LNCAP (cell line): ENCODE results near the gene RHBDL1.

Source experiments
- TF ChIP-seq, protein P1 (sequence below): fragments of 450-650 bp; IDR thresholded peaks from 2 replicates; pipeline ENCODE4 v1.5.1; 2017; ENCODE audit warnings: mild to moderate bottlenecking

Gene RHBDL1

DNA sequence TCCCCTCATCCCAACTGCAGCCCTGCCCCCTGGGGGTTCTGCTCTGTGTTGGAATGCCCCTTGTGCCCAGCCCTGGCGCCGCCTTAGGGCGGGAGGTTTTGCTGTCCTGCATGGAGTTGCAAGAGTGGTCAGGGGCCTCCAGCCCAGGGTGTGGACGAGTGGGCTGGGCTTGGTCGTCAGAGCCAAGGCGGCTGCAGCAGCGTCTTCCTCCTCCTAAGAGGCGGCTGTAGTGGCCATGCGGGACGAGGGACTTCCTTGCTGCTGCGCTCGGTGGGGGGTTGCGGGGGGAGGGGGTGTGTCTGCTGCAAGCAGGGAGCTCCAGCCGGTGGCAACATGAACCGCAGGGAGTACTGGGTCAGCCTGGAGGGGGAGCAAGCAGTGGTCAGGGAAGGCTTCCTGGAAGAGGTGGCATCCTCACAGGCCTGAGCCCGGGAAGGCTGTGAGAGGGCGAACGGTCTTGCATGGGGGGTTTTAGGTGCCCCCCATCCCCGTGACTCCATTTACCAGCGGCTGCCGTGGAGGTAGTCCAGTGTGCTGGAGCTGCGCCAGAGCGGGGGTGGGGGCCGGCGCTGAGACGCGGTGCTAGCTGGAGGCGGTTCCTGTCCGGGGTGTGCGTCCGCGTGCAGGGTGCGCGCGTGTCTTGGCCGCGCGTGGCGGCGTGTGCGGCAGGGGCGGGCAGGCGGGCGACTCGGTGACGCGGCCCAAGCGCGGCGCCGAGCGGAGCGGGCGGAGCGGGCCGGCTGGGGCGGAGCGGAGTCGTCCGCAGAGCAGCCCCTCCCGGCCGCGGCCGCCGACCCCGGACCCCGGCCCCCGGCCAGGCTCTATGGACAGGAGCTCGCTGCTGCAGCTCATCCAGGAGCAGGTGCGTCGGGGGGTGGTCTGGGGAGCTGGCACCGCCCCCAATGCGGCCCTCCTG is at the start of gene RHBDL1:
RHBDL1 (plus strand) TSS at position 704 of the 916 bp plus-strand sequence; CDS start at position 824, 120 bp downstream.
- TF ChIP-seq, protein P1, sequence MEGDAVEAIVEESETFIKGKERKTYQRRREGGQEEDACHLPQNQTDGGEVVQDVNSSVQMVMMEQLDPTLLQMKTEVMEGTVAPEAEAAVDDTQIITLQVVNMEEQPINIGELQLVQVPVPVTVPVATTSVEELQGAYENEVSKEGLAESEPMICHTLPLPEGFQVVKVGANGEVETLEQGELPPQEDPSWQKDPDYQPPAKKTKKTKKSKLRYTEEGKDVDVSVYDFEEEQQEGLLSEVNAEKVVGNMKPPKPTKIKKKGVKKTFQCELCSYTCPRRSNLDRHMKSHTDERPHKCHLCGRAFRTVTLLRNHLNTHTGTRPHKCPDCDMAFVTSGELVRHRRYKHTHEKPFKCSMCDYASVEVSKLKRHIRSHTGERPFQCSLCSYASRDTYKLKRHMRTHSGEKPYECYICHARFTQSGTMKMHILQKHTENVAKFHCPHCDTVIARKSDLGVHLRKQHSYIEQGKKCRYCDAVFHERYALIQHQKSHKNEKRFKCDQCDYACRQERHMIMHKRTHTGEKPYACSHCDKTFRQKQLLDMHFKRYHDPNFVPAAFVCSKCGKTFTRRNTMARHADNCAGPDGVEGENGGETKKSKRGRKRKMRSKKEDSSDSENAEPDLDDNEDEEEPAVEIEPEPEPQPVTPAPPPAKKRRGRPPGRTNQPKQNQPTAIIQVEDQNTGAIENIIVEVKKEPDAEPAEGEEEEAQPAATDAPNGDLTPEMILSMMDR: no peak

- TF ChIP-seq, protein P1: no peak
These were observed 49.3 kb upstream of the RHBDL1 start for GRCh38 chr16:625977-626765.

- TF ChIP-seq, protein P1: no peak
These were observed 48.6 kb upstream of the RHBDL1 start for GRCh38 chr16:626787-627453.

DNA sequence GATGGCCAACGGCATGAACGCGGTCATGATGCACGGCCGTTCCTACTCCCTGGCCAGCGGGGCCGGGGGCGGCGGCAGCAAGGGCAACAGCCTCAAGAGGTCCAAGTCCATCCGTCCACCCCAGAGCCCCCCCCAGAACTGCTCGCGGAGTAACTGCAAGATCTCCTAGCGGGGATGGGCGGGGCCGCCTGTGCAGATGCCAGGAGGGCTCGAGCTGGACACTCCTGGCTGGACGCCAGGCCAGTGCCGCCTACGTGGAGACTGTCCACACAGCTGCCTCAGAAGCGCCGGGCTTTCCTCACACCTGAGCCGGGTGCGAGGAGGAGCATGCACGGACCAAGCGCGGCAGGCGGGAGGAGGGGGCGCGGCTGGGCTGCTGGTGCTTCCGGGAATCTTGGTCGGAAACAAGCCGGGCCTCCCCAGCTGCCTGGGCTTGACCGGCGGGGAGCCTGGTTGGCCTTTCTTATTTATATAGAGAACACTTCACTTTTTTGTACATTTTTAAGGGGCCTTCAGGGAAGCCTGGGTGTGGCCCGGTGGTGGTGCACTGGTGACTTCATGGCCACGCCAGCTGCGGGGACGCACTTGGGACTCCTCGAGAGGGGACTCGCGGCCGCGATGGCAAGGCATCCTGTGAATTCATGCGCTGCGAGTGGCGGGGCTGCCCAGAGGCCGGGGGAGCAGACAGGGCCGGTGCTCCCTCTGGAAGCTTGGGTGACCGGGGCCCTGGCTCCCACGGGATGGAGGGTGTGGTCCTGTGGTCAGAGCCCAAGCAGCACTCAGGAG is 47.8 kb upstream of the RHBDL1 start:
- TF ChIP-seq, protein P1: no peak

DNA sequence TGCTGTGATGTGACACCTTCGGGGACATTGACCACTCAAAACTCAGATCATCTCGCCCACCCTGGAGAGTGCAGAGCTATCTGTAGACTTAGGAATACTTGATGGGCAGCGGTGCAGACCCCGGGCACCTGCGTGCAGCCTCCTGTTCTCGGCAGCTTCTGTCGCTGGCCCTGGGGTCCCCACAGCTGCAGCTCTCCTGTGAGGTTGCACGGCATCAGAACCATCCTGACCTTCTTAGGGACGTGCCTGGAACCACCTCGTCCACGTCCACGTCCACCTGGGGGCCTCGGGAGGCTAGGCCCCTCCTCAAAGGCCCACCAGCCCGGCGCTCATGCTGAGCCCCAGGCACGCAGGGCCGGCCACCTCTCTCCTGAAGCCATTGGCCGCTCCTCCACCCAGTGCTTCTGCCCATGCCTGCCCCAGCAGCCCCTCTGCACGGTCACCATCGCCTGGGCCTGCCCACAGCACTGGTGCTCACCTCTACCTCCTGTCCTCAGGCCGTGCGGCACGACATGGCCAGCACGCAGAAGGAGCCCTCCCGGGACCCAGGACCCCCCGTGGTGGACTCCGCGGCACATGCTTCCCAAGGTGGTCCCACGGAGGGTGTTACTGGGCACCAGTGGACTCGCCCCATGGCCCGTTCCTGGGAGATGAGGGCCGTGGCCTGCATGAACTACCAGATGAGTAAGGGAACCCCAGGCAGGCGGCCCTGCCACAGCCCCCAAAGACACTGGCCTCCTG is 47.0 kb upstream of the RHBDL1 start:
- TF ChIP-seq, protein P1: no peak

DNA sequence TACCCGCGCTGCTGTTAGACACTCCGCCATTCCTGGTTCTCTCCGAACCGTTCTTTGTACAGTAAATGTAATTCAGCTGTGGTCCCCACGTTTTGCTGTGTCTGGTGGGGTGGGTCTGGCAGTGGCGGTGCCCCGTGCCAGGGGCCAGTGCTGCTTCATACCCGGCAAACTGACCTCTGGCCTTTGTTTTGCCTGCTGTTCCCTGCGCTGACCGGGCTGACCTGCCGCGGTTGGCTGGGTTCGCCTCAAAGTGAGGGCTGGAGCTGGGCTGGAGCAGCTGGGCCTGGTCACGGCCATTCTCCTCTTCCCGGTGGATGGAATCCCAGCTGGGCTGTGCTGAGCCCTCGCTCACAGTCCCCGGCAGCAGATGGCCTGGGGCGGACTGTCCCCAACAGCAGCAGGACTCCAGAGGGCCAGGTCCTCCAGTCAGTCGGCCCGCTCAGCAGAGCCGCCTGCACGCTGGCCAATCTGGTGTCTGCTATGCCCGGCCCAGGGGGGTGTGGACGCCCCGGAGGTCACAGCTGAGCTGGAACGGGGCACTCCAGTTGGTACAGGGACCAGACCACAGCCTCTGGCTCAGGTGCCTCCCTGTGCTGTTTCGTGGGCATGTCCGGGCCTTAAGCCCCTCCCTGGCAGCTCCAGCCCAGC is 46.2 kb upstream of the RHBDL1 start:
- TF ChIP-seq, protein P1: no peak
